Peyer's patch (tissue), 4 donors: ENCODE results near the gene C2orf68.

Experiments
- CTCF ChIP-seq, 6 experiments: fragments of 450-650 bp in 4 of 6; fragments of 200-600 bp in 2 of 6; sonication (generic) in 1 of 6; IDR thresholded peaks; one replicate each; pipeline ENCODE4 v1.5.1; 2017 to 2019; ENCODE audit warnings: antibody characterized with exemption in 6 of 6, mild to moderate bottlenecking in 3 of 6, moderate library complexity in 1 of 6
- POLR2A ChIP-seq, 2 donors: fragments of 450-650 bp; IDR thresholded peaks; one replicate each; pipeline ENCODE4 v1.5.1; 2017; ENCODE audit warnings: antibody characterized with exemption in 2 of 2, mild to moderate bottlenecking in 2 of 2, moderate library complexity in 2 of 2

GRCh38 chr2:85604568-85605339 lies 7.1 kb downstream of the C2orf68 start:
- TF ChIP-seq CTCF (IDR thresholded peaks at IDR 0.05) (no peak), POLR2A (IDR thresholded peaks at IDR 0.05) (no peak)
